Ovary (tissue), 3 donors: ENCODE results near the gene ATP6V0E1.

Source experiments
- EP300 ChIP-seq: sonication (generic); formaldehyde crosslinking; IDR thresholded peaks from one replicate; pipeline ENCODE4 v1.6.1; 2017; ENCODE audit warnings: antibody characterized with exemption
- POLR2A ChIP-seq: fragments of 450-650 bp; IDR thresholded peaks from one replicate; pipeline ENCODE4 v1.6.1; 2017; ENCODE audit warnings: antibody characterized with exemption, mild to moderate bottlenecking, moderate library complexity
- TF ChIP-seq, protein P1 (sequence below), 3 donors: fragments of 450-650 bp in 2 of 3; fragments of 200-600 bp in 1 of 3; IDR thresholded peaks; one replicate each; pipeline versions ENCODE4 v1.5.1 to v1.8.0; 2016 to 2022; ENCODE audit warnings: antibody characterized with exemption in 3 of 3, mild to moderate bottlenecking in 1 of 3
- donor health status: DM: no; HTN: no; CAD: no.

DNA sequence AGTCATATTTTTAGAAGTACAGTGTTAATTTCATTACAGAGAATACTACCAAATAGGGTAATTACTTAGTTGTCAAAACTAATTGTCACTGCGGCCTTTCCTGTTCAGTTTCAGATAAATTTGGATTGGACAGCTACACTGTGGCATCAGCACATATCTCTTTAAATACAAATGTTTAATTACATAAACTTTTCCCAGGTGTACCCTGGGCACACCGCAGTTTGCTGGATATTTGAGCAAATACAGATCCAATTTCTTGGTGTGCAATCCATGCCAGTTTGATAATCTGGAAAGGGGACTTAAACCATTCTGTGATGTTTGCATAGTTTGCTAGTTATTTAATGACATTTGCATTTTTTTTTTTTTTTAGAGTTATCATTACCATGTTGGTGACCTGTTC lies 10.8 kb downstream of the ATP6V0E1 start:
- TF ChIP-seq, protein P1, sequence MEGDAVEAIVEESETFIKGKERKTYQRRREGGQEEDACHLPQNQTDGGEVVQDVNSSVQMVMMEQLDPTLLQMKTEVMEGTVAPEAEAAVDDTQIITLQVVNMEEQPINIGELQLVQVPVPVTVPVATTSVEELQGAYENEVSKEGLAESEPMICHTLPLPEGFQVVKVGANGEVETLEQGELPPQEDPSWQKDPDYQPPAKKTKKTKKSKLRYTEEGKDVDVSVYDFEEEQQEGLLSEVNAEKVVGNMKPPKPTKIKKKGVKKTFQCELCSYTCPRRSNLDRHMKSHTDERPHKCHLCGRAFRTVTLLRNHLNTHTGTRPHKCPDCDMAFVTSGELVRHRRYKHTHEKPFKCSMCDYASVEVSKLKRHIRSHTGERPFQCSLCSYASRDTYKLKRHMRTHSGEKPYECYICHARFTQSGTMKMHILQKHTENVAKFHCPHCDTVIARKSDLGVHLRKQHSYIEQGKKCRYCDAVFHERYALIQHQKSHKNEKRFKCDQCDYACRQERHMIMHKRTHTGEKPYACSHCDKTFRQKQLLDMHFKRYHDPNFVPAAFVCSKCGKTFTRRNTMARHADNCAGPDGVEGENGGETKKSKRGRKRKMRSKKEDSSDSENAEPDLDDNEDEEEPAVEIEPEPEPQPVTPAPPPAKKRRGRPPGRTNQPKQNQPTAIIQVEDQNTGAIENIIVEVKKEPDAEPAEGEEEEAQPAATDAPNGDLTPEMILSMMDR (IDR thresholded peaks at IDR 0.05) = no peak
- TF ChIP-seq POLR2A = no peak
- TF ChIP-seq EP300 = no peak
